Measurements from ENCODE around the gene TFR2.
"Not testable (repeated sequence)": the region's sequence is repeated elsewhere in the genome, so short reads cannot be mapped to it uniquely, and the experiment has no call there.

Gene TFR2

GRCh38 chr7:100676501-100677306, 35.4 kb upstream of the TFR2 start:
- peaks cover 44% of the 10 kb centered on the region for H3K36me3 ChIP-seq (ENCODE audit: control insufficient read depth, insufficient read depth, low read length)
- peak overlapping the region; percentile 83 for H3K4me3 ChIP-seq (ENCODE audit: low read depth, low read length)
- no peak overlapping the region for H3K9ac ChIP-seq (ENCODE audit: low read depth, low read length)
- no peaks in the 10 kb centered on the region for H3K9me3 ChIP-seq (ENCODE audit: control insufficient read depth, insufficient read depth, low read length)
- peaks cover 5% of the 10 kb centered on the region for H3K27me3 ChIP-seq (ENCODE audit: control insufficient read depth, insufficient read depth, low read length)
- no peaks in the 10 kb centered on the region for H3K4me1 ChIP-seq (ENCODE audit: control insufficient read depth, insufficient read depth, low read length)

- H3K36me3 ChIP-seq (ENCODE audit: control insufficient read depth, insufficient read depth, low read length) = peaks cover 37% of the 10 kb centered on the region
- H3K9ac ChIP-seq (ENCODE audit: low read depth, low read length) = no peak overlapping the region
- H3K4me1 ChIP-seq (ENCODE audit: control insufficient read depth, insufficient read depth, low read length) = no peaks in the 10 kb centered on the region
- peaks cover 9% of the 10 kb centered on the region for H3K27me3 ChIP-seq (ENCODE audit: control insufficient read depth, insufficient read depth, low read length)
- peak overlapping the region; percentile 83 for H3K4me3 ChIP-seq (ENCODE audit: low read depth, low read length)
- no peaks in the 10 kb centered on the region for H3K9me3 ChIP-seq (ENCODE audit: control insufficient read depth, insufficient read depth, low read length)
Observed at GRCh38 chr7:100675581-100676350, 34.4 kb upstream of the TFR2 start.

- H3K27me3 ChIP-seq (ENCODE audit: control insufficient read depth, insufficient read depth, low read length) = peaks cover 9% of the 10 kb centered on the region
- no peaks in the 10 kb centered on the region for H3K4me1 ChIP-seq (ENCODE audit: control insufficient read depth, insufficient read depth, low read length)
- no peak overlapping the region for H3K9ac ChIP-seq (ENCODE audit: low read depth, low read length)
- H3K36me3 ChIP-seq (ENCODE audit: control insufficient read depth, insufficient read depth, low read length) = peaks cover 33% of the 10 kb centered on the region
- H3K4me3 ChIP-seq (ENCODE audit: low read depth, low read length) = peak overlapping the region; percentile 83
- H3K9me3 ChIP-seq (ENCODE audit: control insufficient read depth, insufficient read depth, low read length) = no peaks in the 10 kb centered on the region
Observed at GRCh38 chr7:100675105-100675451, 33.7 kb upstream of the TFR2 start.

GRCh38 chr7:100674411-100675104, 33.2 kb upstream of the TFR2 start:
- H3K4me3 ChIP-seq (ENCODE audit: low read depth, low read length) = peak overlapping the region; percentile 83
- H3K27me3 ChIP-seq (ENCODE audit: control insufficient read depth, insufficient read depth, low read length) = peaks cover 9% of the 10 kb centered on the region
- H3K36me3 ChIP-seq (ENCODE audit: control insufficient read depth, insufficient read depth, low read length) = peaks cover 28% of the 10 kb centered on the region
- peak overlapping the region; percentile 37 for H3K9ac ChIP-seq (ENCODE audit: low read depth, low read length)
- no peaks in the 10 kb centered on the region for H3K4me1 ChIP-seq (ENCODE audit: control insufficient read depth, insufficient read depth, low read length)
- H3K9me3 ChIP-seq (ENCODE audit: control insufficient read depth, insufficient read depth, low read length) = no peaks in the 10 kb centered on the region

- peaks cover 9% of the 10 kb centered on the region for H3K27me3 ChIP-seq (ENCODE audit: control insufficient read depth, insufficient read depth, low read length)
- H3K4me1 ChIP-seq (ENCODE audit: control insufficient read depth, insufficient read depth, low read length) = no peaks in the 10 kb centered on the region
- H3K4me3 ChIP-seq (ENCODE audit: low read depth, low read length) = peak overlapping the region; percentile 83
Observed at GRCh38 chr7:100673942-100674410, 32.6 kb upstream of the TFR2 start.

GRCh38 chr7:100673302-100673941, 32.1 kb upstream of the TFR2 start, which contains the start of gene GNB2:
Gene GNB2 (plus strand): TSS chr7:100673740. CDS start chr7:100676266, 2,526 bp downstream.
- Histone ChIP-seq H3K9me3 (ENCODE audit: control insufficient read depth, insufficient read depth, low read length) (no peaks in the 10 kb centered on the region), H3K36me3 (ENCODE audit: control insufficient read depth, insufficient read depth, low read length) (peaks cover 19% of the 10 kb centered on the region), H3K4me1 (ENCODE audit: control insufficient read depth, insufficient read depth, low read length) (no peaks in the 10 kb centered on the region), H3K4me3 (ENCODE audit: low read depth, low read length) (peak within 1 kb of the TSS; percentile 83), H3K9ac (ENCODE audit: low read depth, low read length) (peak within 1 kb of the TSS; percentile 92), H3K27me3 (ENCODE audit: control insufficient read depth, insufficient read depth, low read length) (peaks cover 9% of the 10 kb centered on the region)

More at GRCh38 chr7:100673942-100674410, 32.6 kb upstream of the TFR2 start:
- H3K36me3 ChIP-seq (ENCODE audit: control insufficient read depth, insufficient read depth, low read length) = peaks cover 24% of the 10 kb centered on the region
- H3K9ac ChIP-seq (ENCODE audit: low read depth, low read length) = peak overlapping the region; percentile 76
- H3K9me3 ChIP-seq (ENCODE audit: control insufficient read depth, insufficient read depth, low read length) = no peaks in the 10 kb centered on the region

- peaks cover 2% of the 10 kb centered on the region for H3K36me3 ChIP-seq (ENCODE audit: control insufficient read depth, insufficient read depth, low read length)
- no peak overlapping the region for H3K4me3 ChIP-seq (ENCODE audit: low read depth, low read length)
- no peak overlapping the region for H3K9ac ChIP-seq (ENCODE audit: low read depth, low read length)
- no peaks in the 10 kb centered on the region for H3K4me1 ChIP-seq (ENCODE audit: control insufficient read depth, insufficient read depth, low read length)
- H3K27me3 ChIP-seq (ENCODE audit: control insufficient read depth, insufficient read depth, low read length) = peaks cover 11% of the 10 kb centered on the region
- H3K9me3 ChIP-seq (ENCODE audit: control insufficient read depth, insufficient read depth, low read length) = no peaks in the 10 kb centered on the region
Observed at GRCh38 chr7:100671353-100672327, 30.3 kb upstream of the TFR2 start.

- peaks cover 11% of the 10 kb centered on the region for H3K27me3 ChIP-seq (ENCODE audit: control insufficient read depth, insufficient read depth, low read length)
- no peak overlapping the region for H3K9ac ChIP-seq (ENCODE audit: low read depth, low read length)
- no peaks in the 10 kb centered on the region for H3K9me3 ChIP-seq (ENCODE audit: control insufficient read depth, insufficient read depth, low read length)
- H3K4me3 ChIP-seq (ENCODE audit: low read depth, low read length) = no peak overlapping the region
- no peaks in the 10 kb centered on the region for H3K36me3 ChIP-seq (ENCODE audit: control insufficient read depth, insufficient read depth, low read length)
- H3K4me1 ChIP-seq (ENCODE audit: control insufficient read depth, insufficient read depth, low read length) = no peaks in the 10 kb centered on the region
Observed at GRCh38 chr7:100670074-100670473, 28.7 kb upstream of the TFR2 start.

- H3K4me3 ChIP-seq (ENCODE audit: low read depth, low read length) = not testable (repeated sequence)
Observed at GRCh38 chr7:100669106-100669505, 27.8 kb upstream of the TFR2 start.

GRCh38 chr7:100668069-100668449, 26.7 kb upstream of the TFR2 start:
- Histone ChIP-seq H3K36me3 (ENCODE audit: control insufficient read depth, insufficient read depth, low read length) (no peaks in the 10 kb centered on the region), H3K9ac (ENCODE audit: low read depth, low read length) (no peak overlapping the region), H3K4me1 (ENCODE audit: control insufficient read depth, insufficient read depth, low read length) (no peaks in the 10 kb centered on the region), H3K27me3 (ENCODE audit: control insufficient read depth, insufficient read depth, low read length) (peaks cover 11% of the 10 kb centered on the region), H3K4me3 (ENCODE audit: low read depth, low read length) (no peak overlapping the region), H3K9me3 (ENCODE audit: control insufficient read depth, insufficient read depth, low read length) (no peaks in the 10 kb centered on the region)

More at GRCh38 chr7:100669106-100669505, 27.8 kb upstream of the TFR2 start:
- not testable (repeated sequence) for H3K36me3 ChIP-seq (ENCODE audit: control insufficient read depth, insufficient read depth, low read length); H3K9me3 ChIP-seq (ENCODE audit: control insufficient read depth, insufficient read depth, low read length); H3K4me1 ChIP-seq (ENCODE audit: control insufficient read depth, insufficient read depth, low read length); H3K9ac ChIP-seq (ENCODE audit: low read depth, low read length)
- H3K27me3 ChIP-seq (ENCODE audit: control insufficient read depth, insufficient read depth, low read length) = peaks cover 11% of the 10 kb centered on the region
